GM06990 (cell line): ENCODE data around the gene ASNSD1.

Experiments used
- DNase-seq: peaks from one replicate; pipeline ENCODE4 v3.0.0-alpha.2; 2011; ENCODE audit not compliant: insufficient read length; ENCODE audit errors: extremely low read depth
- H3K27me3 ChIP-seq: replicated peaks from 2 replicates; pipeline ENCODE4 v1.6.0; 2011; ENCODE audit warnings: low read length; ENCODE audit not compliant: control insufficient read depth, insufficient read depth
- H3K36me3 ChIP-seq: 2 replicates; pipeline ENCODE4 v1.5.1; 2011; ENCODE audit warnings: low read length; ENCODE audit not compliant: control insufficient read depth, insufficient read depth
- H3K4me3 ChIP-seq: replicated peaks from 2 replicates; pipeline ENCODE4 v1.5.1; 2011; ENCODE audit warnings: low read depth, mild to moderate bottlenecking, control low read depth, low read length
- TF ChIP-seq, protein P1 (sequence below): IDR thresholded peaks from 2 replicates; pipeline ENCODE4 v1.5.1; 2011; ENCODE audit warnings: low read length, control low read depth, mild to moderate bottlenecking, inconsistent platforms; ENCODE audit not compliant: insufficient read depth, poor library complexity, severe bottlenecking

The ASNSD1 gene

GRCh38 chr2:189638301-189639006 lies 22.8 kb upstream of the ASNSD1 start:
- H3K4me3 ChIP-seq = no peak overlapping the region
- TF ChIP-seq, protein P1, sequence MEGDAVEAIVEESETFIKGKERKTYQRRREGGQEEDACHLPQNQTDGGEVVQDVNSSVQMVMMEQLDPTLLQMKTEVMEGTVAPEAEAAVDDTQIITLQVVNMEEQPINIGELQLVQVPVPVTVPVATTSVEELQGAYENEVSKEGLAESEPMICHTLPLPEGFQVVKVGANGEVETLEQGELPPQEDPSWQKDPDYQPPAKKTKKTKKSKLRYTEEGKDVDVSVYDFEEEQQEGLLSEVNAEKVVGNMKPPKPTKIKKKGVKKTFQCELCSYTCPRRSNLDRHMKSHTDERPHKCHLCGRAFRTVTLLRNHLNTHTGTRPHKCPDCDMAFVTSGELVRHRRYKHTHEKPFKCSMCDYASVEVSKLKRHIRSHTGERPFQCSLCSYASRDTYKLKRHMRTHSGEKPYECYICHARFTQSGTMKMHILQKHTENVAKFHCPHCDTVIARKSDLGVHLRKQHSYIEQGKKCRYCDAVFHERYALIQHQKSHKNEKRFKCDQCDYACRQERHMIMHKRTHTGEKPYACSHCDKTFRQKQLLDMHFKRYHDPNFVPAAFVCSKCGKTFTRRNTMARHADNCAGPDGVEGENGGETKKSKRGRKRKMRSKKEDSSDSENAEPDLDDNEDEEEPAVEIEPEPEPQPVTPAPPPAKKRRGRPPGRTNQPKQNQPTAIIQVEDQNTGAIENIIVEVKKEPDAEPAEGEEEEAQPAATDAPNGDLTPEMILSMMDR = no peak
- H3K27me3 ChIP-seq = no peaks in the 10 kb centered on the region
- no peaks in the 10 kb centered on the region for H3K36me3 ChIP-seq
- DNase-seq = no peak

GRCh38 chr2:189639007-189639609 lies 22.2 kb upstream of the ASNSD1 start:
- Histone ChIP-seq H3K36me3 (no peaks in the 10 kb centered on the region), H3K27me3 (no peaks in the 10 kb centered on the region), H3K4me3 (no peak overlapping the region)
- DNase-seq = no peak
- TF ChIP-seq, protein P1 = no peak

GRCh38 chr2:189641002-189641401 lies 20.3 kb upstream of the ASNSD1 start:
- DNase-seq = no peak
- Histone ChIP-seq H3K4me3 (no peak overlapping the region), H3K27me3 (no peaks in the 10 kb centered on the region), H3K36me3 (no peaks in the 10 kb centered on the region)
- TF ChIP-seq, protein P1 = no peak

DNA sequence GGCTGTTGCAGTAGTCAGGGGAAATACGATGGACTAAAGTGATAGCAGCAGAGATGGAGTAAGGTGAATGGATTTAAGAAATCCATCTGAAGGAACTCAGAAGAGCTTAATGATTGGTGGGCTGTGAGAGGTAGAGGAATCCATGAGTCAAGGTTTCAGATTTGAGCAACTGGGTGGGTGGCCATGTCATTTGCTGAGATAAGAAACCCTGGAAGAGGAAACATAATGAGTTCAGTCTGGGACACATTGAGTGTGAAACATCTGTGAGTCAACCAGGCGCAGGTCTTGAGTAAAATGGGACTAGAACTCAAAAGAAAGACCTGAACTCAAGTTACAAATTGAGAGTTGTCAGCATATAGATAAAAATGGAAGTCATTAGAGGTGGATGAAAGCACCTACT lies 19.7 kb upstream of the ASNSD1 start:
- TF ChIP-seq, protein P1 = no peak
- DNase-seq = no peak
- Histone ChIP-seq H3K36me3 (no peaks in the 10 kb centered on the region), H3K4me3 (no peak overlapping the region), H3K27me3 (no peaks in the 10 kb centered on the region)

- DNase-seq = no peak
- Histone ChIP-seq H3K36me3 (no peaks in the 10 kb centered on the region), H3K27me3 (no peaks in the 10 kb centered on the region), H3K4me3 (no peak overlapping the region)
- TF ChIP-seq, protein P1 = no peak
Observed at GRCh38 chr2:189646521-189646920, 14.7 kb upstream of the ASNSD1 start.
